Measurements from ENCODE around the gene SFT2D1. TPM values are rescaled to one million over a fixed set of nuclear protein-coding genes. Genes with fewer than 3 reads are reported as not detected.

Gene SFT2D1
- total RNA-seq, 1 experiment from 2014 or later, result 58.4 TPM

- DNase-seq (ENCODE audit: low read depth), result no peak
Measured at GRCh38 chr6:166334878-166335277, 7.5 kb downstream of the SFT2D1 start.

- no peak for DNase-seq (ENCODE audit: low read depth)
Measured at GRCh38 chr6:166333172-166333995, 9.0 kb downstream of the SFT2D1 start.

- DNase-seq (ENCODE audit: low read depth), result no peak
Measured at GRCh38 chr6:166331503-166332415, 10.6 kb downstream of the SFT2D1 start.

GRCh38 chr6:166330612-166331011 is 11.7 kb downstream of the SFT2D1 start:
- peak; percentile 36 for DNase-seq (ENCODE audit: low read depth)

GRCh38 chr6:166325383-166326042 is 16.8 kb downstream of the SFT2D1 start:
- no peak for DNase-seq (ENCODE audit: low read depth)

- no peak for DNase-seq (ENCODE audit: low read depth)
Measured at GRCh38 chr6:166323395-166323794, 18.9 kb downstream of the SFT2D1 start.

GRCh38 chr6:166318649-166319600 is 23.4 kb downstream of the SFT2D1 start:
- DNase-seq (ENCODE audit: low read depth), result peak; percentile 48

GRCh38 chr6:166318227-166318626 is 24.1 kb downstream of the SFT2D1 start:
- peak; percentile 96 for DNase-seq (ENCODE audit: low read depth)

GRCh38 chr6:166317261-166318212 is 24.8 kb downstream of the SFT2D1 start:
- DNase-seq (ENCODE audit: low read depth), result no peak

- DNase-seq (ENCODE audit: low read depth), result no peak
Measured at GRCh38 chr6:166315436-166315835, 26.9 kb downstream of the SFT2D1 start.

- DNase-seq (ENCODE audit: low read depth), result no peak
Measured at GRCh38 chr6:166314454-166314853, 27.9 kb downstream of the SFT2D1 start.

GRCh38 chr6:166313255-166314070 is 28.9 kb downstream of the SFT2D1 start:
- DNase-seq (ENCODE audit: low read depth), result no peak

- DNase-seq (ENCODE audit: low read depth), result no peak
Measured at GRCh38 chr6:166312832-166313231, 29.5 kb downstream of the SFT2D1 start.

GRCh38 chr6:166310634-166311033 is 31.7 kb downstream of the SFT2D1 start:
- no peak for DNase-seq (ENCODE audit: low read depth)

GRCh38 chr6:166309977-166310376 is 32.4 kb downstream of the SFT2D1 start:
- DNase-seq (ENCODE audit: low read depth), result no peak

- DNase-seq (ENCODE audit: low read depth), result no peak
Measured at GRCh38 chr6:166308769-166309589, 33.4 kb downstream of the SFT2D1 start.

GRCh38 chr6:166308033-166308768 is 34.1 kb downstream of the SFT2D1 start, which contains the start of gene PRR18:
TSS of gene PRR18 (minus strand) at chr6:166308392. CDS start at chr6:166308142, 250 bp downstream.
- DNase-seq (ENCODE audit: low read depth), result no peak
